Left lung (tissue), 10 donors: Measurements from ENCODE around the gene ZEB2. TPM values are rescaled to one million over a fixed set of nuclear protein-coding genes. Genes with fewer than 3 reads are reported as not detected.

Experiments used
- ATAC-seq: fragments of 200-7000 bp; cut with Tn5 transposase; one replicate; pipeline ENCODE4 v1.9.1; 2020; ENCODE audit warnings: moderate library complexity
- DNase-seq, 4 donors: peaks; one replicate each; pipeline ENCODE4 v3.0.0-alpha.2; 2013 to 2020
- H3K27ac ChIP-seq, 2 donors: fragments of 200-600 bp; sonication (generic) in 1 of 2; one replicate each; pipeline versions ENCODE4 v1.5.0 to v1.8.0; 2020 to 2021
- H3K27me3 ChIP-seq, 2 donors: fragments of 200-600 bp; sonication (generic) in 1 of 2; one replicate each; pipeline versions ENCODE4 v1.5.0 to v1.8.0; 2020 to 2021
- H3K36me3 ChIP-seq, 2 donors: fragments of 200-600 bp; sonication (generic) in 1 of 2; one replicate each; pipeline versions ENCODE4 v1.5.0 to v1.8.0; 2020 to 2021
- H3K4me1 ChIP-seq, 2 donors: fragments of 200-600 bp; one replicate each; pipeline ENCODE4 v1.8.0; 2021
- H3K4me3 ChIP-seq, 2 donors: fragments of 200-600 bp; sonication (generic) in 1 of 2; one replicate each; pipeline versions ENCODE4 v1.5.0 to v1.8.0; 2020 to 2021; ENCODE audit warnings: mild to moderate bottlenecking in 1 of 2
- H3K9me3 ChIP-seq, 2 donors: fragments of 200-600 bp; sonication (generic) in 1 of 2; one replicate each; pipeline versions ENCODE4 v1.5.0 to v1.8.0; 2020 to 2021
- CTCF ChIP-seq, 2 donors: fragments of 200-600 bp; sonication (generic) in 1 of 2; IDR thresholded peaks; one replicate each; pipeline versions ENCODE4 v1.5.0 to v1.8.0; 2021; ENCODE audit warnings: antibody characterized with exemption in 2 of 2
- intact Hi-C, 2 donors: fragments of 100-400 bp; cut with DNase I; formaldehyde crosslinking; loops; one replicate each; pipeline versions ENCODE4 v1.11.2 to v1.14.2; 2022
- polyA plus RNA-seq, 6 donors: library from polyadenylated mRNA; unstranded; fragments of 120-200 nt; gene quantifications; one replicate each; pipeline ENCODE4 v1.2.1, GENCODE V29; 2013; ENCODE audit not compliant: insufficient read length in 6 of 6
- total RNA-seq, 2 donors: library from RNA; stranded (reverse); fragmentation: NEBNext Ultra II Directional; extraction: Animal tissue kit (Norgen Biotek cat#: 25700); gene quantifications; one replicate each; pipeline ENCODE4 v1.2.1, GENCODE V29; 2021
- donor health status: DM: no; HTN: yes; CAD: no.
- donor health status: DM: no; HTN: no; CAD: no.

ZEB2 gene
- total and polyA plus RNA-seq, 8 donors = 141 to 292 (median 271) TPM

- H3K4me3 ChIP-seq = no peak overlapping the region
- intact Hi-C loops = no loop called here
- H3K4me1 ChIP-seq = peaks cover 0 to 88% of the 10 kb centered on the region in 2 donors
- DNase-seq (no peak), ATAC-seq (no peak)
- peaks cover 0 to 4% of the 10 kb centered on the region in 2 donors for H3K36me3 ChIP-seq
- H3K9me3 ChIP-seq = no peaks in the 10 kb centered on the region
- no peaks in the 10 kb centered on the region for H3K27me3 ChIP-seq
- peak overlapping the region in 1 of 2 donors; percentile 34 for H3K27ac ChIP-seq
- no peak for TF ChIP-seq CTCF (IDR thresholded peaks at IDR 0.05)
Observed at GRCh38 chr2:144439993-144440392, 79.9 kb downstream of the ZEB2 start.

GRCh38 chr2:144438801-144439631 lies 80.9 kb downstream of the ZEB2 start:
- Histone ChIP-seq H3K9me3 (no peaks in the 10 kb centered on the region), H3K4me1 (peaks cover 3 to 88% of the 10 kb centered on the region in 2 donors), H3K4me3 (no peak overlapping the region), H3K36me3 (peaks cover 0 to 9% of the 10 kb centered on the region in 2 donors), H3K27ac (no peak overlapping the region), H3K27me3 (no peaks in the 10 kb centered on the region)
- intact Hi-C loops = no loop called here
- no peak for TF ChIP-seq CTCF (IDR thresholded peaks at IDR 0.05)
- ATAC-seq = no peak
- DNase-seq = no peak

GRCh38 chr2:144437636-144438035 lies 82.3 kb downstream of the ZEB2 start:
- ATAC-seq = no peak
- Histone ChIP-seq H3K4me1 (peaks cover 6 to 87% of the 10 kb centered on the region in 2 donors), H3K27me3 (no peaks in the 10 kb centered on the region), H3K9me3 (no peaks in the 10 kb centered on the region), H3K36me3 (peaks cover 0 to 9% of the 10 kb centered on the region in 2 donors), H3K27ac (peak overlapping the region in 1 of 2 donors; percentile 20), H3K4me3 (no peak overlapping the region)
- no peak for TF ChIP-seq CTCF (IDR thresholded peaks at IDR 0.05)
- DNase-seq = no peak
- intact Hi-C loops = no loop called here

- ATAC-seq (no peak), DNase-seq (no peak)
- H3K9me3 ChIP-seq = no peaks in the 10 kb centered on the region
- intact Hi-C loops = no loop called here
- no peak for TF ChIP-seq CTCF (IDR thresholded peaks at IDR 0.05)
- peak overlapping the region in 1 of 2 donors; percentile 30 for H3K27ac ChIP-seq
- H3K4me3 ChIP-seq = no peak overlapping the region
- peaks cover 11 to 89% of the 10 kb centered on the region in 2 donors for H3K4me1 ChIP-seq
- H3K36me3 ChIP-seq = peaks cover 0 to 13% of the 10 kb centered on the region in 2 donors
- no peaks in the 10 kb centered on the region for H3K27me3 ChIP-seq
Observed at GRCh38 chr2:144434425-144435222, 85.3 kb downstream of the ZEB2 start.

GRCh38 chr2:144432921-144433320 lies 87.0 kb downstream of the ZEB2 start:
- peak overlapping the region in 1 of 2 donors; percentile 34 for H3K27ac ChIP-seq
- intact Hi-C loops = no loop called here
- H3K27me3 ChIP-seq = no peaks in the 10 kb centered on the region
- DNase-seq (no peak), ATAC-seq (no peak)
- no peak for TF ChIP-seq CTCF (IDR thresholded peaks at IDR 0.05)
- no peaks in the 10 kb centered on the region for H3K9me3 ChIP-seq
- no peak overlapping the region for H3K4me3 ChIP-seq
- peaks cover 0 to 28% of the 10 kb centered on the region in 2 donors for H3K36me3 ChIP-seq
- peaks cover 11 to 87% of the 10 kb centered on the region in 2 donors for H3K4me1 ChIP-seq
